Endodermal cell (in vitro differentiated cells): Measurements from ENCODE around the gene ALKBH7. TPM values are rescaled to one million over a fixed set of nuclear protein-coding genes. Genes with fewer than 3 reads are reported as not detected.

ENCODE experiments used
- DNase-seq: peaks from one replicate; pipeline ENCODE4 v3.0.0-alpha.2; 2017
- H3K27ac ChIP-seq: 2 replicates; pipeline ENCODE4 v1.5.1; 2013; ENCODE audit warnings: mild to moderate bottlenecking, low read depth, low read length, moderate library complexity
- H3K27me3 ChIP-seq: 2 replicates; pipeline ENCODE4 v1.6.1; 2013; ENCODE audit warnings: mild to moderate bottlenecking, low read length, moderate library complexity; ENCODE audit not compliant: insufficient read depth, control insufficient read depth, poor library complexity, severe bottlenecking
- H3K36me3 ChIP-seq: 2 replicates; pipeline ENCODE4 v1.7.0; 2013; ENCODE audit warnings: mild to moderate bottlenecking, low read length, moderate library complexity; ENCODE audit not compliant: control insufficient read depth, insufficient read depth
- H3K4me1 ChIP-seq: one replicate; pipeline ENCODE4 v1.7.0; 2013; ENCODE audit warnings: low read length; ENCODE audit not compliant: control insufficient read depth, insufficient read depth
- H3K4me3 ChIP-seq: 2 replicates; pipeline ENCODE4 v1.5.1; 2013; ENCODE audit warnings: mild to moderate bottlenecking, low read length, moderate library complexity
- H3K9ac ChIP-seq: 2 replicates; pipeline ENCODE4 v1.6.1; 2013; ENCODE audit warnings: mild to moderate bottlenecking, low read length, moderate library complexity; ENCODE audit not compliant: poor library complexity, severe bottlenecking; ENCODE audit errors: extremely low read depth
- H3K9me3 ChIP-seq: 2 replicates; pipeline ENCODE4 v1.6.1; 2013; ENCODE audit warnings: mild to moderate bottlenecking, low read length, moderate library complexity; ENCODE audit not compliant: control insufficient read depth
- H3K27ac Mint-ChIP-seq: 2 replicates; pipeline ENCODE4 v1.8.0; 2020; ENCODE audit warnings: mixed read lengths
- H3K27me3 Mint-ChIP-seq: 2 replicates; pipeline ENCODE4 v1.8.0; 2021; ENCODE audit warnings: mild to moderate bottlenecking, mixed read lengths; ENCODE audit not compliant: insufficient read depth
- H3K36me3 Mint-ChIP-seq: 2 replicates; pipeline ENCODE4 v1.8.0; 2020; ENCODE audit warnings: low read depth, mixed read lengths
- H3K4me1 Mint-ChIP-seq: 2 replicates; pipeline ENCODE4 v1.8.0; 2020; ENCODE audit warnings: mixed read lengths
- H3K4me3 Mint-ChIP-seq: 2 replicates; pipeline ENCODE4 v1.8.0; 2020; ENCODE audit warnings: mild to moderate bottlenecking, moderate library complexity, mixed read lengths
- H3K9me3 Mint-ChIP-seq: 2 replicates; pipeline ENCODE4 v1.8.0; 2020; ENCODE audit warnings: mild to moderate bottlenecking, mixed read lengths
- WGBS, 2 experiments: methylation state at CpG; one replicate each; pipeline versions ENCODE4 v1.1.5 to v1.1.7; 2013; ENCODE audit warnings: missing lambda C conversion rate in 2 of 2, mixed read lengths in 1 of 2; ENCODE audit not compliant: insufficient coverage in 1 of 2, insufficient read length in 1 of 2; 5-methylcytosine and 5-hydroxymethylcytosine counted together
- total RNA-seq, 2 donors: library from RNA; stranded (reverse); fragmentation: NEBNext Ultra II Directional in 1 of 2; extraction: Animal tissue kit (Norgen Biotek cat#: 25700) in 1 of 2; gene quantifications; 2 replicates in 1 of 2; 3 replicates in 1 of 2; pipeline ENCODE4 v1.2.1, GENCODE V29; 2021
- TF ChIP-seq, protein P1 (sequence below): fragments of 200-600 bp; sonication (generic); conservative IDR thresholded peaks from 2 replicates; pipeline ENCODE4 v1.5.0; 2021; ENCODE audit warnings: antibody characterized with exemption, mild to moderate bottlenecking

The ALKBH7 gene
- total RNA-seq, 2 donors from 2014 or later, result 80.0 to 98.3 TPM

DNA sequence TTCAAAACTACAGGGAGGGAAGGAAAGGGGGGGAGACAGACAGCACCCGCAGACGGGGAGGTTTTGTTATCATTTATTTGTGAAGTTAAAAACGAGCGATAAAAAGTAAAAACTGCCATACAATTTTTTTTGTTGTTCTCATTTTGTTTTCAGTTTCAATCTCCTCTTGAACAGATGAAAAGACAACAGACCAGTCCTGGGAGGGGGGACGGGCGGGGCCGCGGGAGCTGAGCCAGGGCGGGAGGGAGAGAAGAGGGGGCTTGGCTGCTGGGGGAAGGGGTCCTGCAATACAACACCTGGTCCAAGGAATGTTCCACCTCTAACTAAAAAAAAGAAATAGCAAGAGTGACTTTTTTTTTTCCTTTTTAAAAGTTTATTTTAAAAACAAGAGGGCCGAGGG, 40.7 kb downstream of the ALKBH7 start:
- DNase-seq, result no peak
- Histone ChIP-seq H3K36me3 (peaks cover 56% of the 10 kb centered on the region), H3K4me3 (no peak overlapping the region), H3K9me3 (no peaks in the 10 kb centered on the region), H3K27ac (no peak overlapping the region), H3K9ac (no peak overlapping the region), H3K4me1 (no peaks in the 10 kb centered on the region), H3K27me3 (no peaks in the 10 kb centered on the region)
- no peak overlapping the region for H3K4me3 Mint-ChIP-seq
- TF ChIP-seq, protein P1, sequence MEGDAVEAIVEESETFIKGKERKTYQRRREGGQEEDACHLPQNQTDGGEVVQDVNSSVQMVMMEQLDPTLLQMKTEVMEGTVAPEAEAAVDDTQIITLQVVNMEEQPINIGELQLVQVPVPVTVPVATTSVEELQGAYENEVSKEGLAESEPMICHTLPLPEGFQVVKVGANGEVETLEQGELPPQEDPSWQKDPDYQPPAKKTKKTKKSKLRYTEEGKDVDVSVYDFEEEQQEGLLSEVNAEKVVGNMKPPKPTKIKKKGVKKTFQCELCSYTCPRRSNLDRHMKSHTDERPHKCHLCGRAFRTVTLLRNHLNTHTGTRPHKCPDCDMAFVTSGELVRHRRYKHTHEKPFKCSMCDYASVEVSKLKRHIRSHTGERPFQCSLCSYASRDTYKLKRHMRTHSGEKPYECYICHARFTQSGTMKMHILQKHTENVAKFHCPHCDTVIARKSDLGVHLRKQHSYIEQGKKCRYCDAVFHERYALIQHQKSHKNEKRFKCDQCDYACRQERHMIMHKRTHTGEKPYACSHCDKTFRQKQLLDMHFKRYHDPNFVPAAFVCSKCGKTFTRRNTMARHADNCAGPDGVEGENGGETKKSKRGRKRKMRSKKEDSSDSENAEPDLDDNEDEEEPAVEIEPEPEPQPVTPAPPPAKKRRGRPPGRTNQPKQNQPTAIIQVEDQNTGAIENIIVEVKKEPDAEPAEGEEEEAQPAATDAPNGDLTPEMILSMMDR, result no peak
- no peaks in the 10 kb centered on the region for H3K4me1 Mint-ChIP-seq
- no peaks in the 10 kb centered on the region for H3K27me3 Mint-ChIP-seq
- 80 to 96% methylated on average over 2 to 9 of the region's 10 CpGs for WGBS, 2 experiments
- H3K27ac Mint-ChIP-seq, result no peak overlapping the region
- H3K9me3 Mint-ChIP-seq, result no peaks in the 10 kb centered on the region
- H3K36me3 Mint-ChIP-seq, result peaks cover 40% of the 10 kb centered on the region

DNA sequence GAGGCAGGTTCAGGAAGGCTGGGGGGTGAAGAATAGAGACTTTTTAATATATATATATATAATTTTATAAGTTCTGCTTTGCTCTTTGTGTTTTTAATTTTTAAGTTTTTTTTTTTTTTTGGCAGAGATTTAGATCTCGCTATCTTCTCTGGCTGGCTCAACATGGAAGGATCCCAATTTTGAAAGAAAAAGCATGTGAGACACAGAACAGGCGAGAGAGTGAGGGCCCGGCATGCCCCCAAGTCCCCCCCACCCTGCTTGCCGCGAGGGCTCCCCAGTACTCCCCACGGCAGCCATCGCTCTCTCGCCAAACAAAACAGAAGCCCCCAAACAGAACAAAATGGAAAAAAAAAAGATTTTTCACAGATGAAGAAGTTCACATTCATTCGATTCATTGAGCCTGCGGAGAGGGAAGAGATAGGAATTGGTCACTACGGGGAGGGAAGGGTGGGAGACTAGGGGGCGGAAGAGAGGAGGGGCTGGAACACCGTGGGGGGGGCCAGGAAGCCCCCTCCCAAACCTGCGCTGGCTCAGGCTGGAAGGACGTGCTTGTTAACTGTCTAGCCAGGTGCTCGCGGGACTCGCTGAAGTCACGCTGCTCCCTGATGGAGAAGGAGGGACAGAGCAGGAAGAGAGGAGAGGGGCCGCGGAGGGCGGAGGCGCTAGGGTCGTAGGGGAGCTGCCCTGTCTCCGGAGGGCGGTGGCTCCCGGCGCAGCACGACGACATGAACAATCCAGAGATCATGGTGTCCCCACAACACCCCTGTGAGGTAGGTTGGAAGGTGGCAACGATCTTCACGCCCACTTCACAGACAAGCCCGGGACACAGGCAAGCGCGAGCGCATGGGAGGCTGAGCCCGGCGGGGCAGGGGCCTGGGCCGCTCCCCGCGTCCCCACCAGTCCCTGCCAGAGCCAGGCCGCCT, 41.4 kb downstream of the ALKBH7 start:
- H3K36me3 Mint-ChIP-seq, result peaks cover 47% of the 10 kb centered on the region
- H3K27me3 ChIP-seq, result no peaks in the 10 kb centered on the region
- H3K27ac Mint-ChIP-seq, result peak overlapping the region; percentile 48
- H3K4me3 ChIP-seq, result no peak overlapping the region
- no peak overlapping the region for H3K27ac ChIP-seq
- DNase-seq, result peak; percentile 82
- H3K4me1 ChIP-seq, result no peaks in the 10 kb centered on the region
- TF ChIP-seq, protein P1, result peak; percentile 21
- H3K27me3 Mint-ChIP-seq, result no peaks in the 10 kb centered on the region
- no peaks in the 10 kb centered on the region for H3K4me1 Mint-ChIP-seq
- 88 to 95% methylated on average over 8 to 42 of the region's 42 CpGs for WGBS, 2 experiments
- H3K36me3 ChIP-seq, result peaks cover 63% of the 10 kb centered on the region
- no peaks in the 10 kb centered on the region for H3K9me3 ChIP-seq
- H3K9me3 Mint-ChIP-seq, result no peaks in the 10 kb centered on the region
- H3K4me3 Mint-ChIP-seq, result no peak overlapping the region
- H3K9ac ChIP-seq, result no peak overlapping the region

DNA sequence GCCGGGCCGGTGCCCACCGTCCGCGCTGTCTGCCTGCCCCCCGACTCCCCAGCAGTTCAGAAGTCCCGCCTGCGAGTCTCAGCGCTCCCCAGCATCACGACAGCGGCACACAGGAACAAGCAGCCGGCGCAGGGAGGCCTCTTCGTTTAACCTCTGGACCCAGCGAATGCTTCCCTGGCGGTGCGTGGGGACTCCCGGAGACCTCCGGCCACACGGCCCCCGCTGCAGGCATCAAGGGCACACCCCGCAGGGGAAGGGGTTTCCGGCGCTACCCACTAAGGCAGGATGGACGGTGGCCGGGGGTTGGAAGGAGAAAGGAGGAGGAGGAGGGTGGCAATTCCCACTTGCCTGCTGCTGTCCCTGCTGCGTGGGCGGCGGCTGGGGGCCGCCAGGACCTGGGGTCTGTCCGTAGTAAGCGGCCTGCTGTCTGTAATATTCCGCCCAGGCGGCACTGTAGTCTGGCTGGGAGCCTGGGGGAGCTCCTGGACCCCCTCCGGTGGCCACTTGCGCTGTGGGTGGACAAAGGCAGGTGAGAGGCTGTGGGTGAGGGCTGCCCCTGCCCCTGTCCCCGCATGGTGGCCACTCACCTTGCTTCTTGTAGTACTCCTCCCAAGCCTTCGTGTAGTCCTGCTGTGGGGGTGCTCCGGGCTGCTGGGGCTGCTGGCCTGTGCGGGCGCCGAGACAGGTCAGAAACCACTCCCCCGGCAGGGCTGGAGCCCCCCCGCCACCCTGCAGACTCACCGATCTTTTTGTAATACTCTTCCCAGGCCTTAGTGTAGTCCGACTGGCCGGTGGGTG, 42.4 kb downstream of the ALKBH7 start:
- Histone ChIP-seq H3K27ac (no peak overlapping the region), H3K4me1 (no peaks in the 10 kb centered on the region), H3K9me3 (no peaks in the 10 kb centered on the region), H3K36me3 (peaks cover 73% of the 10 kb centered on the region), H3K4me3 (no peak overlapping the region), H3K27me3 (no peaks in the 10 kb centered on the region), H3K9ac (no peak overlapping the region)
- no peak for DNase-seq
- Mint-ChIP-seq H3K4me3 (no peak overlapping the region), H3K4me1 (no peaks in the 10 kb centered on the region), H3K9me3 (no peaks in the 10 kb centered on the region), H3K27me3 (no peaks in the 10 kb centered on the region), H3K36me3 (peaks cover 57% of the 10 kb centered on the region), H3K27ac (no peak overlapping the region)
- WGBS, 2 experiments, result 96 to 99% methylated on average over 26 to 47 of the region's 47 CpGs
- TF ChIP-seq, protein P1, result no peak
